ENCODE results near the gene SRC. TPM values are rescaled to one million over a fixed set of nuclear protein-coding genes. Genes with fewer than 3 reads are reported as not detected.

SRC gene
- total RNA-seq, 1 donor: 17.8 TPM

GRCh38 chr20:37314617-37315016 is 31.3 kb upstream of the SRC start:
- no peak for DNase-seq (ENCODE audit: low read depth in 2 of 3, low spot score in 2 of 3)

DNA sequence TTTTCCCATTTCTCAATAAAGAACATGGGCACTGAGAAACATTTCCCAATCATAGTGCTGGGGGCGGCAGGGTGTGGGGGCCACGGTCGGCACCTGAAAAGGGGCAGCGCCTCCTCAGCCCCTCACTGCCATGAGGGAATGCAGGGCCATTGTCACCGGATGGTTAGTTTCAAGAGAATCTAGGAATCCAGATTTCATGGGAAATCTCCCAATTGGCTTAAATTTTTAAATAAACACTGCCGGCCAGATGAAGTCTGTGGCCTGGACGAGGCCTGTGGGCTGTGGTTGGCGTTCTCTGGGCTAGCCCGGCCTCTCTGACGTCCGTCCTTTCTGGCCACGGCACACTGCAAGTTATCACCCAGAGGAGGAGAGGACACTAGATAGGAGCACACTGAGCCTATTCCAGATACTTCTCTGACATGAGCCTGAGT is 30.9 kb upstream of the SRC start:
- DNase-seq (ENCODE audit: low read depth in 2 of 3, low spot score in 2 of 3): no peak

- DNase-seq (ENCODE audit: low read depth in 2 of 3, low spot score in 2 of 3): no peak
These were observed 30.4 kb upstream of the SRC start for GRCh38 chr20:37315452-37316110.

GRCh38 chr20:37316116-37316774 is 29.7 kb upstream of the SRC start:
- DNase-seq (ENCODE audit: low read depth in 2 of 3, low spot score in 2 of 3): peak in 2 of 3 donors; percentile 91 to 97

GRCh38 chr20:37316775-37317170 is 29.2 kb upstream of the SRC start:
- DNase-seq (ENCODE audit: low read depth in 2 of 3, low spot score in 2 of 3): no peak

DNA sequence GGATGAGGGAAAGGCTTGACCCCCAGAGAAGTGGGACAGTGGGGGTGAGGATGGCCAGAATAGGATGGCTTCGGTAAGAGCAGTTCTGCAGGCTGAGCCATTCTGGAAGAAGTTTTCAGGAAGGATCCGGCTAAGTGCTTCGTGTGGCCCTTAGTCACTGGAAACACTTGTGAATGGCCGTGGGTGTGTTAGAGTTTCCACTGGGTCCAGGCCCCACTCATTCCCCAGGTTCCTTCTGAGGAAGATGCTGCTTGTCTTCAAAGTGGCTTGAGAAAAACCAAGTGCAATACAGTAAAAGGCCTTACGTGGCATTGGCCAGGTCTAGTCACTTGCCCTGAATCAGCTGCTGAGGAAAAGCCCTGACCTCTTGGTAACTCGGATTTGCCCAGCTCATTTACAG is 28.6 kb upstream of the SRC start:
- no peak for DNase-seq (ENCODE audit: low read depth in 2 of 3, low spot score in 2 of 3)

DNA sequence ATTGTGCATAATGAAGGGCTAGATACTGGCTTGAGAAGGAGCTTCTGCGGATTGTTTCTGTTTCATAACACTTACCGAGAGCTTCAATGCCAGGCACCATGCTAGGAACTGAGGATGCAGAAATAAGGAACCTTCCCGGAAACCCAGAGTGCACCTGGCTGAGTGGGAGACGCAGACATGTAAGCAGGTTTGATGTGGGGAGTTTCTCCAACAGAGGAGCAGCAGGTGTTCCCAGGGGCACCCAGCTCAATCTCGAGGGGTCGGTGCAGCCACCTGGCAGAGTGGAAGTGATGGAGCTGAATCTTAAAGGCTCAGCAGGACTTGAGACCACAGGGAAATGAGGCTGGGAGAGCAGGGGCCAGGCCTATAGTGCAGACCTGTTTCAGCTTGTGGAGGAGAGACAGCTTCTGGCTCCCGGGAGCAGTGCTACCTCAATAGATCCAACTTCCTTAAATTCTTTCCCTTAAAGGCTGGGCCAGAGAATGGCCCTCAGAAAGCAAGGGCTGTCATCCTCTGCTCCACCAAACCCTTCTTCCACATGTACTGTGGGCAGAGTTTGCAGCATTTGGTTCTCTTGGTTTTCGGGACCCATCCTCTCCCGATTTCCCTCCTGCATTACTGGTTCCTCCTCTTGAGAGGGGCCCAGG is 27.8 kb upstream of the SRC start:
- no peak for DNase-seq (ENCODE audit: low read depth in 2 of 3, low spot score in 2 of 3)

DNA sequence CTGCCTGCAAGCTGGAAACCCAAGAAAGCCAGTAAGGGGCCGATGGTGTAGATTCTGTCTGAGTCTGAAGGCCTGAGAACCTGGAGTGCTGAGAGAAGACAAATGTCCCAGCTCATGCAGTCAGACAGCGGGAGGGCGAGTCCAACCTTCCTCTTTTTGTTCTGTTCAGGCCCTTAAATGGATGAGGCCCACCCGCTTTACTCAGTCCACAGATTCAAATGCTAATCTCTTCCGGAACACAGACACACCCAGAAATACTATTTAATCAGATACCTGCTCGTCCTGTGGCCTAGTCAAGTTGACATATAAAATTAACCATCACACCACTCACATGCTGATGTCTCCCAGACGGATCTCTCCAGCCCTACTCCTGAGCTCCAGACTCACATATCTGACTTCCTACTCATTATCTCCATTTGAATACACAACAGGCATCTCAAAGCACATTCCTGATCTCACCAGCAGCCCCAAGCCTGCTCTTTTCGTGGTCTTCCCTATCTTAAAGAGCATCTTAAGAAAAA is 26.7 kb upstream of the SRC start:
- peak in 1 of 3 donors; percentile 32 for DNase-seq (ENCODE audit: low read depth in 2 of 3, low spot score in 2 of 3)

- no peak for DNase-seq (ENCODE audit: low read depth in 2 of 3, low spot score in 2 of 3)
These were observed 22.0 kb upstream of the SRC start for GRCh38 chr20:37323985-37324384.

DNA sequence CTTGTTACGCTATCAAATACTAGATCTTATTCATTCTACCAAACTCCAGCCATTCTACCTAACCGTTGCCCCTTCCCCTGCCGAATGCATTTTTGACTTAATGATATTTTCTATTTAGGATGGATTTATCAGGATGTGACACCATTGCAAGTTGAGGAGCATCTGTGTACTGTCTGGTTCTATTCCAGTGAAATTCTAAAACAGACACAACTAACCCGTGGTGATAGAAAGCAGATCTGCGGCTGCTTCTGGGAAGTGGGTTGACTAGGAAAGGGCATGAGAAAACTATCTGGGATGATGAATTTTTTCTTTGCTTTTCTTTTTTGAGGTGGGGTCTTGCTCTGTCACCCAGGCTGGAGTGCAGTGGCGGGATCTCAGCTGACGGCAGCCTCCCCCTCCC is 20.7 kb upstream of the SRC start:
- DNase-seq (ENCODE audit: low read depth in 2 of 3, low spot score in 2 of 3): no peak

- DNase-seq (ENCODE audit: low read depth in 2 of 3, low spot score in 2 of 3): no peak
These were observed 19.3 kb upstream of the SRC start for GRCh38 chr20:37326666-37327065.

DNA sequence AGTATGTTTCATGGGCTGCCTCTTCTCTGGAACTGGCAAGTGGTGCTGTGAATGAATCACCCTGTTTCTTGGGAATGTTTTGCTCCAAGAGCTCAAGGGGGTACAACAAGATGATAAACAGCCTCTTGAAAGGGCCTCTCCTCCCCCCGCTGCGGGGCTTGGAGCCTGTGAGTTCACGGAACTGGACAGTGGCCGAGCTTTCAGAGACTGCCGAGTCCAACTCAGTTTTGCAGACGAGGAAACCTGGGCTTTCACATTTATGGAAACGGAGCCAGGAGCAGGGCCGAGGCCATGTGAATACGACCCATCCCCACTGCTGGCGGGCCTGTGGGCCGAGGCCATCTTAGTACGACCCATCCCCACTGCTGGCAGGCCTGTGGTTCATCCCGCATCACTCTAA is 18.2 kb upstream of the SRC start:
- no peak for DNase-seq (ENCODE audit: low read depth in 2 of 3, low spot score in 2 of 3)

GRCh38 chr20:37328149-37328945 is 17.6 kb upstream of the SRC start:
- no peak for DNase-seq (ENCODE audit: low read depth in 2 of 3, low spot score in 2 of 3)

DNA sequence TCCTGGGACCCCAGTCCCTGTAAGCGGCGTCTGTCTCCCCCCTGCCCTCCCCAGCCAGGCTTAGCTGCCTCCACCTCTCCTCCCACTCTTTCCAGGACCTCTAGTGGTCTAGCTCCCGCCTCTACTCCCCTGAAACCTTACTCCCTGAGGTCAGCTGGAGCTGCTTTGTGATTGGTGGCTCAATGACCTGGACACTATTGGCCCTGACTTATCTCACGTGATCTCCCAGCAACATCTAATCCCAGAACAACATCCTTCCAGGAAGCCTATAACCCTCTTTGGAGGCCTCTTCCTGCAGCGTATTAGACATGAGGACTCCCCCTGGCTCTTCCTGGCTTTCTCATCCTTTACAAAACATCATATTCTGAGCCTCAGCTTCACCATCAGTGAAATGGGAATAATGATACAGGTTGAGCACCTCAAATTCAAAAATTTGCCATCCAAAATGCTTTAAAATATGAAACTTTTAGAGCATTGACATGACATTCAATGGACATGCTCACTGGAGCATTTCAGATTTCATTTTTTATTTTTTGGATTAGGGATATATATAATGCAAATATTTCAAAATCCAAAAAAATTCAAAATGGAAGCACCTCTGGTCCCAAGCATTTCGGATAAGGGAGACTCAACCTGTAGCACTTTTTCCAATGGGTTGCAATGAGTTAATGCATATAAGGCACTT is 16.3 kb upstream of the SRC start:
- no peak for DNase-seq (ENCODE audit: low read depth in 2 of 3, low spot score in 2 of 3)

GRCh38 chr20:37330316-37330715 is 15.6 kb upstream of the SRC start:
- DNase-seq (ENCODE audit: low read depth in 2 of 3, low spot score in 2 of 3): no peak

DNA sequence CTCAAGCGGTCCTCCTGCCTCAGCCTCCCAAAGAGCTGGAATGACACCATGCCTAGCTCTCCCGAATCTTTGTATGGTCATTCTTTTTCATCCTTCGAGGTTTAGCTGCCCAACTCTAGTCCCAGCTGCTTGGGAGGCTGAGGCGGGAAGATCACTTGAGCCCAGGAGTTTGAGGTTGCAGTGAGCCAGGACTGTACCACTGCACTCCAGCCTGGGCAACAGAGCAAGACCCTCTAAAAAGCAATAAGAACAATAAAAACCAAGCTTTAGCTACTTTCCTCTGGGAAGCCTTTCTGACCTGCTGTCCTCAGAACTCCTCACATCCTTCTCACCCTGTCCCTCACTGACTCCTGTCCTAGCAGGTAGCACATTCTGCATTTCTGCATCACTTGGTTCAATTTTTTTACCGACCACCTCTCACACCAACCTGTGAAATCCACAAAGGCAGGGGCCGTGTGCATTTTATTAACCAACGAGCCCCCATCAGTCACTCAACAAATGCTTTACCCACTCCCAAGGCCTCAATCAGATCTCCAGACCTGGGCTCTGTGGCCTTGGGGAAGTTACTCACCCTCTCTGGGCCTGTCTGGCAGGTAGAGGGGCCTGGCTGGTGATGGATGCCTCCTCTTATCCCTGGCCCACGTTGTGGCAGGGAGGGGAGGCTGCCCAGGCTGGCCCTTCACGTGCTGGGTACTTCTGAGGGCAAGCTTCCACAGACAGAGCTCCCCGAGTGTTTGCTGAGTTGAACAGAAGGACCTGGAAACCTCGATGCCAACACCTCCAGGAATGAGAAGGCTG is 14.7 kb upstream of the SRC start:
- DNase-seq (ENCODE audit: low read depth in 2 of 3, low spot score in 2 of 3): no peak

- DNase-seq (ENCODE audit: low read depth in 2 of 3, low spot score in 2 of 3): no peak
These were observed 12.7 kb upstream of the SRC start for GRCh38 chr20:37333130-37333847.

GRCh38 chr20:37333848-37334318 is 12.1 kb upstream of the SRC start:
- no peak for DNase-seq (ENCODE audit: low read depth in 2 of 3, low spot score in 2 of 3)

GRCh38 chr20:37334450-37334849 is 11.5 kb upstream of the SRC start:
- DNase-seq (ENCODE audit: low read depth in 2 of 3, low spot score in 2 of 3): no peak
